OCI-LY1 (cell line): ENCODE measurements around the gene LRP2BP.

Experiments
- H2AFZ ChIP-seq: fragments of 200-600 bp; sonication (generic), shearing (Covaris generic); 2 replicates; pipeline ENCODE4 v1.6.0; 2014; ENCODE audit warnings: antibody characterized with exemption, mild to moderate bottlenecking, low read length
- H3F3A ChIP-seq: fragments of 200-600 bp; sonication (generic), shearing (Covaris generic); 2 replicates; pipeline ENCODE4 v1.6.0; 2014; ENCODE audit warnings: mild to moderate bottlenecking, antibody characterized with exemption, low read length, moderate library complexity; ENCODE audit not compliant: insufficient read depth
- H3K27ac ChIP-seq: fragments of 200-600 bp; sonication (generic); 2 replicates; pipeline ENCODE4 v1.5.1; 2014; ENCODE audit warnings: low read length, mixed run types, mild to moderate bottlenecking, low read depth; ENCODE audit not compliant: poor library complexity, severe bottlenecking
- H3K27me3 ChIP-seq: fragments of 200-600 bp; sonication (generic); 2 replicates; pipeline ENCODE4 v1.6.0; 2014; ENCODE audit warnings: antibody characterized with exemption, mild to moderate bottlenecking, low read length, moderate library complexity; ENCODE audit not compliant: insufficient read depth
- H3K36me3 ChIP-seq: fragments of 200-600 bp; sonication (generic); 2 replicates; pipeline ENCODE4 v1.6.1; 2014; ENCODE audit warnings: mild to moderate bottlenecking, antibody characterized with exemption, low read length, moderate library complexity, mixed read lengths; ENCODE audit not compliant: insufficient read depth
- H3K4me1 ChIP-seq: fragments of 200-600 bp; sonication (generic); 2 replicates; pipeline ENCODE4 v1.5.1; 2014; ENCODE audit warnings: mild to moderate bottlenecking, low read length, moderate library complexity; ENCODE audit not compliant: insufficient read depth, severe bottlenecking
- H3K4me2 ChIP-seq: fragments of 200-600 bp; sonication (generic), shearing (Covaris generic); 2 replicates; pipeline ENCODE4 v1.6.1; 2014; ENCODE audit warnings: low read length
- H3K4me3 ChIP-seq: fragments of 200-600 bp; sonication (generic); 2 replicates; pipeline ENCODE4 v1.5.1; 2014; ENCODE audit warnings: low read length, low read depth, mild to moderate bottlenecking, mixed read lengths; ENCODE audit not compliant: poor library complexity, severe bottlenecking
- H3K79me2 ChIP-seq: fragments of 200-600 bp; shearing (Covaris generic); 2 replicates; pipeline ENCODE4 v1.6.1; 2016; ENCODE audit warnings: mixed run types, low read length, mixed read lengths; ENCODE audit not compliant: insufficient read depth
- H3K9ac ChIP-seq: fragments of 200-600 bp; sonication (generic), shearing (Covaris generic); 2 replicates; pipeline ENCODE4 v1.6.1; 2014; ENCODE audit warnings: mild to moderate bottlenecking, low read length, mixed read lengths
- H3K9me2 ChIP-seq: fragments of 200-600 bp; sonication (generic), shearing (Covaris generic); 2 replicates; pipeline ENCODE4 v1.6.1; 2014; ENCODE audit warnings: low read depth, mild to moderate bottlenecking, low read length, mixed read lengths
- H3K9me3 ChIP-seq: fragments of 200-600 bp; shearing (Covaris generic); 2 replicates; pipeline ENCODE4 v1.6.1; 2014; ENCODE audit warnings: low read length, mixed read lengths
- H4K20me1 ChIP-seq: fragments of 200-600 bp; sonication (generic), shearing (Covaris generic); 2 replicates; pipeline ENCODE4 v1.6.0; 2016; ENCODE audit warnings: mild to moderate bottlenecking, low read length; ENCODE audit not compliant: insufficient read depth
- CTCF ChIP-seq: fragments of 200-600 bp; sonication (generic), shearing (Covaris generic); IDR thresholded peaks from 2 replicates; pipeline ENCODE4 v1.5.1; 2017; ENCODE audit warnings: mild to moderate bottlenecking, antibody characterized with exemption, low read length, moderate library complexity, mixed read lengths
- EZH2 ChIP-seq: fragments of 200-600 bp; sonication (generic), shearing (Covaris generic); IDR thresholded peaks from 2 replicates; pipeline ENCODE4 v1.8.0; 2017; ENCODE audit warnings: borderline replicate concordance, mixed run types, mild to moderate bottlenecking, antibody characterized with exemption, low read length, moderate library complexity, mixed read lengths

Gene LRP2BP

GRCh38 chr4:185384061-185384460 is 11.7 kb downstream of the LRP2BP start:
- H3K36me3 ChIP-seq = peaks cover 3% of the 10 kb centered on the region; the same call in 1 of the 2 replicates
- no peaks in the 10 kb centered on the region for H3K4me1 ChIP-seq
- no peaks in the 10 kb centered on the region for H3K79me2 ChIP-seq
- no peak overlapping the region for H3K27ac ChIP-seq
- no peak overlapping the region for H3K9ac ChIP-seq
- H3K9me2 ChIP-seq = no peaks in the 10 kb centered on the region
- H3K4me2 ChIP-seq = no peak overlapping the region
- no peaks in the 10 kb centered on the region for H4K20me1 ChIP-seq
- H3K27me3 ChIP-seq = no peaks in the 10 kb centered on the region
- no peak overlapping the region for H3K4me3 ChIP-seq
- peaks cover 7% of the 10 kb centered on the region; the same call in 1 of the 2 replicates for H3K9me3 ChIP-seq
- H2AFZ ChIP-seq = no peak overlapping the region
- TF ChIP-seq EZH2 = no peak
- TF ChIP-seq CTCF = no peak
- H3F3A ChIP-seq = no peaks in the 10 kb centered on the region

- Histone ChIP-seq H3K4me1 (no peaks in the 10 kb centered on the region), H3K79me2 (no peaks in the 10 kb centered on the region), H3K9ac (no peak overlapping the region), H3K27ac (no peak overlapping the region), H3K9me2 (no peaks in the 10 kb centered on the region), H4K20me1 (no peaks in the 10 kb centered on the region), H3K27me3 (no peaks in the 10 kb centered on the region), H3K36me3 (peaks cover 5% of the 10 kb centered on the region; the same call in 1 of the 2 replicates), H3K4me2 (no peak overlapping the region), H3F3A (no peaks in the 10 kb centered on the region), H3K4me3 (no peak overlapping the region), H3K9me3 (peaks cover 7% of the 10 kb centered on the region; the same call in 1 of the 2 replicates), H2AFZ (no peak overlapping the region)
- TF ChIP-seq EZH2 (no peak), CTCF (no peak)
Measured at GRCh38 chr4:185383451-185383850, 12.3 kb downstream of the LRP2BP start.

- H3K27ac ChIP-seq = no peak overlapping the region
- H3K9ac ChIP-seq = no peak overlapping the region
- no peaks in the 10 kb centered on the region for H3K9me2 ChIP-seq
- no peak overlapping the region for H3K4me3 ChIP-seq
- H3K4me2 ChIP-seq = no peak overlapping the region
- no peak for TF ChIP-seq EZH2
- TF ChIP-seq CTCF = no peak
- H4K20me1 ChIP-seq = no peaks in the 10 kb centered on the region
- H3K27me3 ChIP-seq = no peaks in the 10 kb centered on the region
- no peak overlapping the region for H2AFZ ChIP-seq
- no peaks in the 10 kb centered on the region for H3K4me1 ChIP-seq
- no peaks in the 10 kb centered on the region for H3K79me2 ChIP-seq
- H3K9me3 ChIP-seq = peaks cover 7% of the 10 kb centered on the region; the same call in 1 of the 2 replicates
- H3K36me3 ChIP-seq = peaks cover 11% of the 10 kb centered on the region
- no peaks in the 10 kb centered on the region for H3F3A ChIP-seq
Measured at GRCh38 chr4:185382754-185383153, 13.0 kb downstream of the LRP2BP start.
